CD8-positive, alpha-beta memory T cell (primary cell): Measurements from ENCODE around the gene ATF5. TPM values are rescaled to one million over a fixed set of nuclear protein-coding genes. Genes with fewer than 3 reads are reported as not detected.

ENCODE experiments used
- CTCF ChIA-PET: fragments of 350-600 bp; sonication (Branson Sonifier 250); formaldehyde crosslinking; loops from one replicate; lab custom pipeline; 2021; ENCODE audit warnings: antibody characterized with exemption; lab: Charles Lee
- POLR2A ChIA-PET: fragments of 350-600 bp; sonication (Branson Sonifier 250); formaldehyde crosslinking; loops from one replicate; lab custom pipeline; 2021; ENCODE audit warnings: antibody characterized with exemption; lab: Charles Lee
- DNase-seq, 5 donors: peaks; one replicate each; pipeline versions ENCODE4 v3.0.0 to v3.0.0-alpha.2; 2020 to 2022; ENCODE audit warnings: mixed read lengths in 1 of 5
- H3K27ac ChIP-seq: one replicate; pipeline ENCODE4 v1.7.0; 2013; ENCODE audit warnings: low read depth, mild to moderate bottlenecking, low read length, moderate library complexity
- H3K27me3 ChIP-seq: 2 replicates; pipeline ENCODE4 v1.7.0; 2013; ENCODE audit warnings: low read length, mild to moderate bottlenecking; ENCODE audit not compliant: insufficient read depth, poor library complexity, severe bottlenecking
- H3K36me3 ChIP-seq: 2 replicates; pipeline ENCODE4 v1.7.0; 2013; ENCODE audit warnings: mild to moderate bottlenecking, low read length, moderate library complexity; ENCODE audit not compliant: insufficient read depth
- H3K4me1 ChIP-seq: 2 replicates; pipeline ENCODE4 v1.7.0; 2013; ENCODE audit warnings: mild to moderate bottlenecking, low read length, moderate library complexity; ENCODE audit not compliant: insufficient read depth
- H3K4me3 ChIP-seq: 2 replicates; pipeline ENCODE4 v1.7.0; 2013; ENCODE audit warnings: mild to moderate bottlenecking, low read length
- H3K9me3 ChIP-seq: 2 replicates; pipeline ENCODE4 v1.7.0; 2013; ENCODE audit warnings: mild to moderate bottlenecking, low read length
- H3K27ac Mint-ChIP-seq, 8 donors: one replicate each; pipeline ENCODE4 v1.8.0; 2020 to 2021; ENCODE audit warnings: mixed read lengths in 8 of 8, mild to moderate bottlenecking in 6 of 8, inconsistent platforms in 3 of 8, moderate library complexity in 3 of 8
- H3K27me3 Mint-ChIP-seq, 2 donors: one replicate each; pipeline ENCODE4 v1.8.0; 2020 to 2021; ENCODE audit warnings: mixed read lengths in 2 of 2, mild to moderate bottlenecking in 1 of 2, moderate library complexity in 1 of 2
- H3K36me3 Mint-ChIP-seq, 3 donors: one replicate each; pipeline ENCODE4 v1.8.0; 2020 to 2021; ENCODE audit warnings: mixed read lengths in 3 of 3, inconsistent platforms in 1 of 3, mild to moderate bottlenecking in 1 of 3
- H3K4me1 Mint-ChIP-seq, 3 donors: one replicate each; pipeline ENCODE4 v1.8.0; 2020 to 2021; ENCODE audit warnings: mixed read lengths in 3 of 3, inconsistent platforms in 1 of 3, mild to moderate bottlenecking in 1 of 3
- H3K4me3 Mint-ChIP-seq, 7 donors: one replicate each; pipeline ENCODE4 v1.8.0; 2020 to 2021; ENCODE audit warnings: mixed read lengths in 7 of 7, mild to moderate bottlenecking in 6 of 7, moderate library complexity in 4 of 7, inconsistent platforms in 2 of 7
- H3K9me3 Mint-ChIP-seq, 5 donors: one replicate each; pipeline ENCODE4 v1.8.0; 2020 to 2022; ENCODE audit warnings: mixed read lengths in 5 of 5, mild to moderate bottlenecking in 3 of 5, moderate library complexity in 2 of 5, inconsistent platforms in 1 of 5
- polyA plus RNA-seq: library from polyadenylated mRNA; unstranded; fragments of 300-500 nt; fragmentation: Illumina TruSeq; gene quantifications from one replicate; pipeline ENCODE4 v1.2.3, GENCODE V29; 2021
- total RNA-seq, 2 experiments: library from RNA; stranded (reverse); gene quantifications; one replicate each; pipeline ENCODE4 v1.2.3, GENCODE V29; 2021

ATF5 gene
- total and polyA plus RNA-seq, 3 experiments from 2014 or later, result 1.7 to 59.9 (median 57.7) TPM

DNA sequence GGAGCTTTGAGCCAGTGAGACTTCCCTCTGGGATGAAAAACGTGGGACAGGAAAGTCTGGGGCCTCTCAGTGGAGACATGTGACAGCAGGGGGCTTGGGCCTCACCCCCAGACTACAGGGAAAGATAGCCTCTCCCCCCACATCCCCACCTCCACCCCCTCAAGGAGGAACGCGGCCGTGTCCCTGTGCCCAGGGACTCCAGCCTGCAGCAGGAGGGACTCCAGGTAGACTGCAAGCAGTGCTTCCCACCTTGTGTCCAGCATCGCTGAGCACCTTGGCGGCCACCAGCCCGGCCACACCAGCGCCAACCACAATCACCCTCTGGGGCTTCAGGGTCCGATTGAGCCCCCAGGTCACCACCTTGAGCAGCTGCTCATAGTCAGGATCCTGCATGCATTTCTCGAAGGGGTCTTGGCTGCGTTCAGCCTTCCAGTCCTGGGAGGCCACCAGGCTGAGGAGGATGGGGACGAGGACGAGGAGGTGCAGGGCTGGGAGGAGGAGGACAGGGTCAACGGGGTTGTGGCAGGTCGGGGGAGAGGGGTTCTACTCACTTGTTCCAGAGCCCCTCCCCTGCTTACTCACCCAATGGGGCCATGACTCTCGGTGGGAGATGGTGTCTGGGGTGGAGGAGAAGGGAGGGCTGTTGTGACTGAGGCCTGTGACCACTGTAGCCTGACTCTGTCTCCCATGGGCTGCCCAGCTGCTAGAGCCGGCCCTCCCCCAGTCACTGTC, 33.3 kb upstream of the ATF5 start:
- no peak overlapping the region for H3K4me3 ChIP-seq
- ChIA-PET POLR2A (no interaction called here), CTCF (interaction anchor here (1.4 kb wide), 1 partner anchor 34 kb away, joined by 3 read pairs; the partner anchor contains the start of gene NUP62)
- peaks cover 21 to 44% (median 34%) of the 10 kb centered on the region in 3 donors for H3K4me1 Mint-ChIP-seq
- H3K27ac Mint-ChIP-seq, result peak overlapping the region; percentile 79 to 100 (median 99)
- peak overlapping the region; percentile 81 for H3K27ac ChIP-seq
- no peaks in the 10 kb centered on the region for H3K9me3 ChIP-seq
- H3K4me1 ChIP-seq, result peaks cover 21% of the 10 kb centered on the region
- peak overlapping the region in 6 of 7 donors; percentile 81 to 91 (median 86) for H3K4me3 Mint-ChIP-seq
- no peaks in the 10 kb centered on the region for H3K36me3 Mint-ChIP-seq
- H3K27me3 ChIP-seq, result no peaks in the 10 kb centered on the region
- peaks cover 0 to 2% of the 10 kb centered on the region in 2 donors for H3K27me3 Mint-ChIP-seq
- H3K36me3 ChIP-seq, result no peaks in the 10 kb centered on the region
- H3K9me3 Mint-ChIP-seq, result no peaks in the 10 kb centered on the region
- DNase-seq, result no peak

DNA sequence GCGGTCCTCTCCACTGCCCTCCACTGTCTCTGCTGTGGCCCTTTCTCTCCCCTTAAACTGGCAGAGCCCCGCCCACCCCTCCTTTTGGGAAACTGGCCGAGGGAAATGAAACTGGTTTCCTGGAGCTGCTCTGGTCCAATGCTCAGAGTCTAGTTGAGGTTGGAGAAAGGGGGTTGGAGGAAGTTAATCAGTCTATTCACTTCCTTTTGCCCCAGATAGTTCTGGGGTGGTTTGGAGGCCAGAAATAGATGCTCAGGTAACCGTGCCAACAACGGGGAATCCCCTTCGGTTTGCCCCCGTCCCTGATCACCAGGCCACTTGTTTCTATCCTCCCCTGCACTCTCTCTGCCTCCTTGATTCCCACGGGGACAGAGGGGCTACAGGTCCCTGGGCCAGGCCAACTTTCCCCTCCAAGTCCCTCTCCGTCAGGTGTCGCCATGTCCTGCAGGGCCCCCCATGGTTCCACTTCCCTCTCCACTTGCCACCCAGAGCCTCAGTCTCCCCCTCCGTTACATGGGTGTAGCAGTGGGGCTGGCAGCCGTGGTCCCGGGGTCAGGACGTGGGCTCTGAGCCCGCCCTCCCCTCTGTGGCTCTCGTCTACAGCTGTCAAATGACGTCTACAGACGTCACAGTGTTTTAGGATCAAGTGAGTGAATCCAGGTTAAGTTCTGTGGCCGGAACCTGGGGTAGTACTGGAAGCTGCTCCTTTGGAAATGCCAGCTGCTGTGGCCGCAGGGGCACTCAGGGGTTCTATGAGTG, 32.0 kb upstream of the ATF5 start, which contains the start of gene IL4I1:
IL4I1 (minus strand) TSS at position 25 of the 759 bp plus-strand sequence. CDS start 727 bp downstream, outside the sequence.
- H3K27ac ChIP-seq, result peak within 1 kb of the TSS; percentile 81
- ChIA-PET CTCF (interaction anchor here (1.0 to 1.5 kb wide), 3 partner anchors 14 to 33 kb away, joined by 3 read pairs; partner anchors contain the start of gene NUP62), POLR2A (interaction anchor here (0.6 to 1.6 kb wide), 3 partner anchors 21 to 33 kb away, joined by 3 to 4 read pairs (median 3); partner anchors contain the start of genes ATF5 and NUP62)
- peak within 1 kb of the TSS; percentile 79 to 100 (median 99) for H3K27ac Mint-ChIP-seq
- H3K4me3 Mint-ChIP-seq, result peak within 1 kb of the TSS; percentile 54 to 91 (median 85)
- no peaks in the 10 kb centered on the region for H3K9me3 ChIP-seq
- peak within 1 kb of the TSS; percentile 21 for H3K4me3 ChIP-seq
- H3K4me1 Mint-ChIP-seq, result peaks cover 21 to 36% (median 33%) of the 10 kb centered on the region in 3 donors
- H3K27me3 Mint-ChIP-seq, result no peaks in the 10 kb centered on the region
- peak; percentile 18 to 81 (median 78) for DNase-seq
- H3K27me3 ChIP-seq, result no peaks in the 10 kb centered on the region
- peaks cover 21% of the 10 kb centered on the region for H3K4me1 ChIP-seq
- no peaks in the 10 kb centered on the region for H3K9me3 Mint-ChIP-seq
- H3K36me3 Mint-ChIP-seq, result no peaks in the 10 kb centered on the region
- H3K36me3 ChIP-seq, result no peaks in the 10 kb centered on the region

GRCh38 chr19:49904136-49904535, 24.9 kb upstream of the ATF5 start:
- H3K4me1 Mint-ChIP-seq, result peaks cover 0 to 5% (median 3%) of the 10 kb centered on the region in 3 donors
- H3K27me3 Mint-ChIP-seq, result no peaks in the 10 kb centered on the region
- POLR2A ChIA-PET, result no interaction called here
- peaks cover 2% of the 10 kb centered on the region for H3K36me3 ChIP-seq
- DNase-seq, result no peak
- no peak overlapping the region for H3K27ac ChIP-seq
- no peak overlapping the region for H3K4me3 Mint-ChIP-seq
- no peaks in the 10 kb centered on the region for H3K27me3 ChIP-seq
- peaks cover 0 to 31% (median 3%) of the 10 kb centered on the region in 3 donors for H3K36me3 Mint-ChIP-seq
- CTCF ChIA-PET, result no interaction called here
- H3K4me3 ChIP-seq, result no peak overlapping the region
- H3K9me3 ChIP-seq, result no peaks in the 10 kb centered on the region
- H3K27ac Mint-ChIP-seq, result peak overlapping the region in 3 of 8 donors; percentile 32 to 79 (median 36)
- no peaks in the 10 kb centered on the region for H3K9me3 Mint-ChIP-seq
- H3K4me1 ChIP-seq, result no peaks in the 10 kb centered on the region

DNA sequence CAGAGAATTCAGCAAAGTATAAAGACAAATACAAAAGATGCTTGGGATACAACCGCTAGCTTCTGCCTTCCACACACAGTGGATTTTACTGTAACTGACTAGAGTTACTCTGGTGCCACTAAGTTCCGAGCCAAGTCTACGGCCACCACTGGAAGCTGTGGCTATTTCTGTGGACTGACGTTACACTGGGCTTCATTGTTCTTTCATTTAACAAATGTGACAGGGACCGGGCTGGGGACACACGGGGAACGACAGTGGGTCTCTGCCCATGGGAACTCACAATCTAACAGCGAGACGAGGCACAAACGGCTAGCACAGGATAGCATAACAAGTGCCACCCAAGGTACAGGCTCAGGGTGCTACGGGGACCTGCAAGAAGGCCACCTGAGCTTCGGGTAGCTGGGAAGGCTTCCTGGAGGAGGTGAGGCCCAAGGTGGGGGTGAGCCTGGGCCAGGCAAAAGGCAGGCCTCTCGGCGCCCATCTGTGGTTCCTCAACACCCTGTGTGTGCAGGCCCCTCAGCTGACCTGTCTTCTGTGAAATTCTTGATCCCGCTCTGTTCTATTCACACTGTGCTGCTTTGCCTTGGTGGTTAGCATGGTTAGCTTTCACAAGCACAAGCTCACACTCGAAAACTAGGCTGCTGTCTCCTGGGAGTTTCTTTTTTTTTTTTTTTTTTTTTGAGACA, 22.0 kb upstream of the ATF5 start:
- DNase-seq, result no peak
- H3K4me1 ChIP-seq, result peaks cover 10% of the 10 kb centered on the region
- peaks cover 13 to 16% (median 14%) of the 10 kb centered on the region in 3 donors for H3K4me1 Mint-ChIP-seq
- peaks cover 0 to 50% (median 3%) of the 10 kb centered on the region in 3 donors for H3K36me3 Mint-ChIP-seq
- H3K4me3 ChIP-seq, result no peak overlapping the region
- no peaks in the 10 kb centered on the region for H3K9me3 Mint-ChIP-seq
- H3K27ac Mint-ChIP-seq, result peak overlapping the region in 2 of 8 donors; percentile 7 to 12
- H3K27me3 ChIP-seq, result no peaks in the 10 kb centered on the region
- peak overlapping the region in 1 of 7 donors; percentile 61 for H3K4me3 Mint-ChIP-seq
- ChIA-PET CTCF (no interaction called here), POLR2A (no interaction called here)
- peaks cover 3% of the 10 kb centered on the region for H3K36me3 ChIP-seq
- no peaks in the 10 kb centered on the region for H3K27me3 Mint-ChIP-seq
- no peak overlapping the region for H3K27ac ChIP-seq
- H3K9me3 ChIP-seq, result no peaks in the 10 kb centered on the region

DNA sequence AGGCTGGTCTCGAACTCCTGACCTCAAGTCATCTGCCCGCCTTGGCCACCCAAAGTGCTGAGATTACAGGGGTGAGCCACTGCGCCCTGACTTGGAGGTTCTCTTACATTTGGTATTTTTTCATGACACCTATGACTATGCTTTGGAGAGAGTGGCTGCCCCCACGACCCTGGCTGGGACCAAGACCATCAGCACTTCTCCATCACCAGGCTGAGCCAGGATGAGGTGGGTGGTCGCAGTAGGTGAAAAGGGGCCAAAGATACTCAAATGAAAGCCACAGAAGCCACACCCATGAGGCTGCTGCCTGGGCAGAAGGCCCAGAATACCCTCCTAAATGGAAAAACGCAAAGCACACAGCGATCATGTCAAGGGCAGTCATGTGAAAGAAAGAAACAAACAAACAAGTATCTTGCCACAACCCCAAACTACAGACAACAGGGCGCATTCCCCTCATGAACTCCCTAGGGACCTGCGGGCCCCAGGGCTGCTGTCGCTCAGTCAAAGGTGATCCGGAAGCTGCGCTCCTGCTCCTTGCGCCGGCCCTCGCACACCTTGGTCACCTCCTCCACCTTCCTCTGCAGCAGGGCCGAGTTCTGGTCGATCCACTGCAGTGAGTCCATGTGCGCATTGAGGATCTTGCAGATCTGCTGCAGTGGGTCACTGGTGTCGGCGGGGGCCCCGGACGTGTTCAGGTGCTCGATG, 21.1 kb upstream of the ATF5 start:
- Histone ChIP-seq H3K36me3 (peaks cover 4% of the 10 kb centered on the region), H3K9me3 (no peaks in the 10 kb centered on the region), H3K4me1 (peaks cover 10% of the 10 kb centered on the region), H3K27me3 (no peaks in the 10 kb centered on the region), H3K4me3 (no peak overlapping the region), H3K27ac (no peak overlapping the region)
- Mint-ChIP-seq H3K27ac (peak overlapping the region in 2 of 8 donors; percentile 23 to 58), H3K9me3 (no peaks in the 10 kb centered on the region), H3K4me3 (no peak overlapping the region), H3K27me3 (no peaks in the 10 kb centered on the region), H3K36me3 (peaks cover 0 to 57% (median 3%) of the 10 kb centered on the region in 3 donors), H3K4me1 (peaks cover 13 to 20% (median 16%) of the 10 kb centered on the region in 3 donors)
- no peak for DNase-seq
- ChIA-PET POLR2A (no interaction called here), CTCF (interaction anchor here (1.7 kb wide), 1 partner anchor 9 kb away, joined by 4 read pairs; no protein-coding TSS in a partner anchor)

DNA sequence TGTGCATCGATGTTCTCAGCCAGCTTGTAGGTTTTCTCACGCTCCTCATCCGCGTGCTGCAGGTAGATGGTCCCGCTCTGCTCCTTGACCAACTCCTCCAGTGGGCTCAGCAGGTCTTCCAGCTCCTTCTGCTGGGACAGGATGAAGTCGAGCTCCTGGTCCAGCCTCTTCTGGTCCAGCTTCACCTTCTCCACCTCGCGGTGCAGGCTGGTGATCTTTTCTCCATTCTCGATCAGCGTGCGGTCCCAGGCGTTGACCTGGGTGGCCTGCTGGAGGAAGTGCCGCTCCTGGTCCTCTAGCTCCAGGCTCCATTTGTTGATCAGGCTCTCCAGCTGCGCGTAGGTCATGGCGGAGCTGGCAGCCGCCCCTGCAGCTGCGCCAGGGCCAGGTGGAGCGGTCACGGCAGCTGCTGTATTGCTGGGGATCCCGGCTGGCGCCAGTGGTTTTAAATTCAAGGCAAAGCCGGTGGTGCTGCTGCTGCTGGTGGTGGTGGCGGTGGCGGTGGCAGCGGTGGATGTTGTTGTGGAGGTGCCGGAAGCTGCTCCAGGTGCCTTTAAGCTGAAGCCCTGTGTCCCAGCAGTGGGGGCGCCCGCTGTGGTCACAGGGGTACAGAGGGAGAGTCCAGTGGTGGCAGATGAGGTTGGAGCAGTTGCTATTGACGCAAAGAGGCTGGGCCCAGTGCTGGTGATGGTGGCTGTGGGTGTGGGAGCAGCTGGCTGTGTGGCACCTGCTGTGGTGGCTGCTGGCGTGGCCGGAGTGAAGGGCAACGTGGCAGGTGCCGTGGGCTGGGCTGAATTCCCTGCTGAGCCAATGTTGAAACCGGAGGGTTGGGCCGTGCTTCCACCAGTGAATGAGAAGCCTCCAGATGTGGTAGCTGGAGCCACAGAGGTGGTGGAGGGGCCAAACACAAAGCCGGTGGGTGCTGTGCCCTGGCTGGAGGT, 20.3 kb upstream of the ATF5 start:
- H3K27ac Mint-ChIP-seq, result no peak overlapping the region
- peaks cover 13 to 23% (median 20%) of the 10 kb centered on the region in 3 donors for H3K4me1 Mint-ChIP-seq
- ChIA-PET CTCF (interaction anchor here (1.7 kb wide), 1 partner anchor 9 kb away, joined by 4 read pairs; no protein-coding TSS in a partner anchor), POLR2A (interaction anchor here (1.2 kb wide), 1 partner anchor 15 kb away, joined by 3 read pairs; no protein-coding TSS in a partner anchor)
- H3K27ac ChIP-seq, result no peak overlapping the region
- no peaks in the 10 kb centered on the region for H3K27me3 Mint-ChIP-seq
- no peaks in the 10 kb centered on the region for H3K9me3 Mint-ChIP-seq
- DNase-seq, result no peak
- no peaks in the 10 kb centered on the region for H3K27me3 ChIP-seq
- peaks cover 10% of the 10 kb centered on the region for H3K4me1 ChIP-seq
- no peak overlapping the region for H3K4me3 ChIP-seq
- H3K4me3 Mint-ChIP-seq, result no peak overlapping the region
- no peaks in the 10 kb centered on the region for H3K9me3 ChIP-seq
- peaks cover 0 to 65% (median 8%) of the 10 kb centered on the region in 3 donors for H3K36me3 Mint-ChIP-seq
- H3K36me3 ChIP-seq, result peaks cover 10% of the 10 kb centered on the region
